Activated CD8-positive, alpha-beta memory T cell treated with anti-CD3 and anti-CD28 coated beads for 4 hours (primary cell): ENCODE data around the gene HCFC1R1.

Experiments used
- DNase-seq, 2 donors: peaks; one replicate each; pipeline ENCODE4 v3.0.0-alpha.2; 2020; ENCODE audit warnings: low read depth in 2 of 2

The HCFC1R1 gene

GRCh38 chr16:2976201-2976600, 47.5 kb downstream of the HCFC1R1 start:
- no peak for DNase-seq

GRCh38 chr16:2975161-2975795, 48.5 kb downstream of the HCFC1R1 start:
- no peak for DNase-seq

- DNase-seq, result no peak
Observed at GRCh38 chr16:2974319-2975056, 49.3 kb downstream of the HCFC1R1 start.

GRCh38 chr16:2973605-2974318, 50.0 kb downstream of the HCFC1R1 start:
- DNase-seq, result no peak

GRCh38 chr16:2973093-2973492, 50.6 kb downstream of the HCFC1R1 start:
- DNase-seq, result no peak
